GM18498 (cell line): Measurements from ENCODE around the gene SRBD1.
A peak's percentile ranks its signal among the peaks of the same experiment; 100 is the strongest.

ENCODE experiments used
- ATAC-seq: cut with Tn5 transposase; IDR thresholded peaks from one replicate; pipeline ENCODE4 v1.9.1; 2021; ENCODE audit warnings: mild to moderate bottlenecking, moderate library complexity; ENCODE audit not compliant: unreplicated experiment

Gene SRBD1

GRCh38 chr2:45554742-45555140, 56.3 kb downstream of the SRBD1 start:
- no peak for ATAC-seq

GRCh38 chr2:45554073-45554741, 56.9 kb downstream of the SRBD1 start:
- ATAC-seq = no peak

- ATAC-seq = no peak
These were observed 59.2 kb downstream of the SRBD1 start for GRCh38 chr2:45551862-45552261.

GRCh38 chr2:45545943-45546342, 65.1 kb downstream of the SRBD1 start:
- ATAC-seq = no peak

DNA sequence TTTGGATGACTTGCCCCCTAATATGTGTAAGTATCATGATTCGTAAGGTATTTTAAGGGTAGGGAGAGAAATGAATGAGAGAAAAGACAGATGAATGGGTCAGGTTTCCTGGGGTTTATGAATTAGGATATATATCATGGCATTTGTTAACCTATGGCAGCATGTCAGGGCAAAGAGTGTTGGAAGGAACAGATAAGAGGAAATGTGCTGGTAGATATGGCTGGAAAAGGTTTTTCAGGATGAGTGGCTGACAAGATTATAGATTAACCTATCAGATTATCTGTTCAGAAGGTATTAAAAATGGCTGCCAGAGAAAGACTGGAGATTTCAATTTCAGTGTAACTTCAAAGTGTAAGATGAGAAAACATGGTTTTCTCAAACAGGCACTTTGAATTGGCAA, 67.8 kb downstream of the SRBD1 start:
- ATAC-seq = no peak

- no peak for ATAC-seq
These were observed 69.1 kb downstream of the SRBD1 start for GRCh38 chr2:45542013-45542412.

- no peak for ATAC-seq
These were observed 69.6 kb downstream of the SRBD1 start for GRCh38 chr2:45541450-45541849.

GRCh38 chr2:45540942-45541341, 70.1 kb downstream of the SRBD1 start:
- no peak for ATAC-seq

- ATAC-seq = no peak
These were observed 77.3 kb downstream of the SRBD1 start for GRCh38 chr2:45533771-45534170.

- no peak for ATAC-seq
These were observed 78.9 kb downstream of the SRBD1 start for GRCh38 chr2:45532181-45532580.

GRCh38 chr2:45524016-45524415, 87.1 kb downstream of the SRBD1 start:
- no peak for ATAC-seq

DNA sequence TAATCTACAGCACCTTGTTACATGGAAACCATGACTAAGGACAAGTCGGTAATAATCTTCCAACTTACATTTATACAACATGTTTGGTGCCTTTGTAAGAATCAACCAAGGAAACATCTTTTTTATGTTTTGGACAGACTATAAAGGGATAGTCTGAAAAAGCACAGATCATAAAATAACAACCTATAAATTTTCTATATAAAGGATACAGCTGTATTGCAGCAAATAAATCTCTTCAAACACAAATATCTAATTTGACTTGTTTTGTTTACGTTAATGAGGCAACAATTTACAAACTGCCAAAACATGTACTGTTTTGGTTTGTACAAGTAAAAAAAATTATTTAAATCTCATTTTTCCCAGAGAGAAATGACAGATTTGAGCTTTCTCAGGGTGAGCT, 92.5 kb downstream of the SRBD1 start:
- no peak for ATAC-seq

GRCh38 chr2:45510701-45511420, 100.2 kb downstream of the SRBD1 start:
- ATAC-seq = no peak

DNA sequence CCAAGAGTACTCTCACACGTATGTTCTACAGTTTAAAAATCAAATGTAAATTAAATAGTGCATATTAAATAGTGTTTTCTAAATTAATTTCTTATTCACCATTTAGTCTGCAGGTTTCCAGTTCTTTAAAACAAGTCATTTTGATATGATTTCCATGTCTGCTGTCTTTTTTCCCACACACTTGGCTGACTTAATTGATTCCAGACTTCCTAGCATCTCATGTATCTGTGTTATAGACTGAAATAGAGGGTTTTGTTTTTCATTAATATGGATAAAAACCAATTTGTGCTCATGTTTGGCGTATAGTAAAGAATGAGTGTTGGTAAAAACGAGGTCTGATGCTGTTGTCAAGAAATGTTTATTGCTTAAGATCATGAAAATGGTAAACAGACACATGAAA, 104.3 kb downstream of the SRBD1 start:
- ATAC-seq = no peak

- no peak for ATAC-seq
These were observed 105.9 kb downstream of the SRBD1 start for GRCh38 chr2:45505138-45505537.

DNA sequence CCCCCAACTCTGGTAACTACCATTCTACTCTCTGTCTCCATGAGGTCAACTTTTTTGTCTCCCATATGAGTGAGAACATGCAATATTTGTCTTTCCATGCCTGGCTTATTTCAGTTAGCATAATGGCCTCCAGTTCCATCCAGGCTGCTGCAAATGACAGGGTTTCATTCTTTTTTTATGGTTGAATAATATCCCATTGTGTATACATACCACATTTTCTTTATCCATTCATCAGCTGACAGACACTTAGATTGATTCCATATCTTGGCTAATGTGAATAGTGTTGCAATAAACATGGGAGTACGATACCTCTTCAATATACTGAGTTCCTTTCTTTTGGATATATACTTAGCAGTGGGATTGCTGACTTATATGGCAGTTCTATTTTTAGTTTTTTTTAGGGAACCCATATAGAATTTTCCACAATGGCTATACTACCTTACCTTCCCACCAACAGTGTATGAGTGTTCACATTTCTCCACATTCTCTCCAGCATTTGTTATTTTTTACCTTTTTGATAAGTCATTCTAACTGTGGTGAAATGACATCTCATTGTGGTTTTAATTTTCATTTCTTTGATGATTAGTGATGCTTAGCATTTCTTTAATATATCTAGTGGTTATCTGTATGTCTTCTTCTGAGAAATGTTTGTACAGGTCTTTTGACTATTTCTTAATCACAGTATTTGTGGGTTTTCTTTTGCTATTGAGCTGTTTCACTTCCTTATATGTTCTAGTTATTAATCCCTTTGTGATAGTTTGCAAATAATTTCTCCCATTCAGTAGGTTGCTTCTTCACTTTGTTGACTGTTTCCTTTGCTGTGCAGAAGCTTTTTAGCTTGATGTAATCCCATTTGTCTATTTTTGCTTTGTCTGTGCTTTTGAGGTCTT, 112.2 kb downstream of the SRBD1 start:
- no peak for ATAC-seq

DNA sequence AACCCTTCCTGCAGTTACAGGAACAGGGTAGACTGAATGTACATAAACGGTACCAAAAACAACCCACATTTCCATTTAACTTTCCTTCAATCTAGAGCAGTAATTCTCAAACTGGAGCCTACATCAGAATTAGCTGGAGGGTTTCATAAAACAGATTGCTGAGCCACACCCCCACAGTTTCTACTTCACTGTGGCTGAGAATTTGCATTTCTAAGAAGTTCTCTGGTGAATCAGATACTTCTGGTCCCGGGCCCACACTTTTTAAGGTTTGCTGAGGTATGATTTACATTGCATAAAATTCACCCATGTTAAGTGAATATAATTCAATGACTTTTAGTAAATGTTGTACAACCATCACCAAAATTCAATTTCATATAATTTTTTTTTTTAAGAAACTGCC, 113.7 kb downstream of the SRBD1 start:
- ATAC-seq = peak; percentile 81

- no peak for ATAC-seq
These were observed 114.2 kb downstream of the SRBD1 start for GRCh38 chr2:45496869-45497268.

DNA sequence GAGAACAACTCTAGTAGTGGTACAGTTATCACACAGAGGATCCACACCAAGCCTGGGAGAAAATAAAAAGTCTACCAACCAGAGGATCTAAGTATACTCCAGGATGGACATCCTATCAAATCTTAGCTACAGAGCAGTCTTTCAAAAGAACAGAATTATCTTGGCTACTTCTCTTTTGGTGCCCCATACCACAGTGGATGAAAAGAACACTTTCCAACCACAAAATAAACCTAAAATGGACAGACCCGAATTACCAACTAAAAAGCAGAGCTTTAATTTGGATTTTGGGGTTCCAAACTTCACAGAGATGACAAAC, 116.1 kb downstream of the SRBD1 start:
- ATAC-seq = no peak

- ATAC-seq = no peak
These were observed 116.6 kb downstream of the SRBD1 start for GRCh38 chr2:45494275-45494977.

DNA sequence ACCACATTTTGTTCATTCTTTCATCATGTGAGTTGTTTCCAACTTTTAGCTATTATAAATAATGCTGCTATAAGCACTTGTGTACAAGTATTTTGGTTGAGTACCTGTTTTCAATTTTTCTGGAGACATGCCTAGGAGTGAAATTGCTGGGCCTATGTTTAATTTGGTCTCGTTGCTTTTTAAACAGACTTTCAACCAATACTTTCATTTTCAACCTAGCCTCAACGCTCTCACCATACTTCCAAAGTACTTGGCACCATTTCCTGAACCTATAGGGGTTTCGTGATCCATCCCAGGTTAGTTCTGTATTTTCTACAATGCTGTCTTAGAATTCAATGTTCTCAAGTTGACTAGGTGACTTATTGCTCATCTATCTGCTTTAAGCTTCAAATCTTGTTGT, 126.1 kb downstream of the SRBD1 start:
- ATAC-seq = no peak
